ENCODE data around the gene PTPRH.
"Not testable (repeated sequence)": the region's sequence is repeated elsewhere in the genome, so short reads cannot be mapped to it uniquely, and the experiment has no call there.

PTPRH gene

GRCh38 chr19:55244004-55244680, 34.8 kb upstream of the PTPRH start:
- DNase-seq: no peak

GRCh38 chr19:55242517-55242916, 33.2 kb upstream of the PTPRH start:
- no peak for DNase-seq

GRCh38 chr19:55241935-55242464, 32.7 kb upstream of the PTPRH start:
- no peak for DNase-seq

GRCh38 chr19:55241143-55241934, 32.0 kb upstream of the PTPRH start:
- DNase-seq: no peak

GRCh38 chr19:55240713-55241020, 31.4 kb upstream of the PTPRH start:
- no peak for DNase-seq

- DNase-seq: no peak
These were observed 29.7 kb upstream of the PTPRH start for GRCh38 chr19:55239004-55239403.

- no peak for DNase-seq
These were observed 28.7 kb upstream of the PTPRH start for GRCh38 chr19:55238030-55238429.

- DNase-seq: no peak
These were observed 23.7 kb upstream of the PTPRH start for GRCh38 chr19:55232986-55233385.

- DNase-seq: no peak
These were observed 22.9 kb upstream of the PTPRH start for GRCh38 chr19:55232286-55232602.

GRCh38 chr19:55231391-55232285, 22.3 kb upstream of the PTPRH start:
- DNase-seq: no peak

- DNase-seq: no peak
These were observed 21.5 kb upstream of the PTPRH start for GRCh38 chr19:55230780-55231179.

- DNase-seq: no peak
These were observed 21.0 kb upstream of the PTPRH start for GRCh38 chr19:55230329-55230728.

- no peak for DNase-seq
These were observed 20.5 kb upstream of the PTPRH start for GRCh38 chr19:55229789-55230182.

GRCh38 chr19:55229145-55229788, 20.0 kb upstream of the PTPRH start:
- no peak for DNase-seq

GRCh38 chr19:55228403-55229031, 19.2 kb upstream of the PTPRH start, which contains the start of gene TMEM86B:
TMEM86B (minus strand) TSS chr19:55228763; CDS start chr19:55228741, 22 bp downstream.
- DNase-seq: no peak

- no peak for DNase-seq
These were observed 18.7 kb upstream of the PTPRH start for GRCh38 chr19:55228015-55228391.

- DNase-seq: no peak
These were observed 18.1 kb upstream of the PTPRH start for GRCh38 chr19:55227241-55228014.

- no peak for DNase-seq
These were observed 17.5 kb upstream of the PTPRH start for GRCh38 chr19:55226788-55227187.

- DNase-seq: no peak
These were observed 17.0 kb upstream of the PTPRH start for GRCh38 chr19:55226273-55226672.

- DNase-seq: no peak
These were observed 16.2 kb upstream of the PTPRH start for GRCh38 chr19:55225415-55225958.

- not testable (repeated sequence) for DNase-seq
These were observed 15.5 kb upstream of the PTPRH start for GRCh38 chr19:55224679-55225414.

All from activated T-cell treated with anti-CD3 and anti-CD28 coated beads for 4 hours (primary cell).